Testis (tissue), 3 donors: ENCODE measurements around the gene SRSF11. TPM values are rescaled to one million over a fixed set of nuclear protein-coding genes. Genes with fewer than 3 reads are reported as not detected.
A peak's percentile ranks its signal among the peaks of the same experiment; 100 is the strongest.

ENCODE experiments used
- DNase-seq: peaks from one replicate; pipeline ENCODE4 v3.0.0-alpha.2; 2019
- H3K27ac ChIP-seq, 2 donors: fragments of 200-600 bp; sonication (generic); one replicate each; pipeline ENCODE4 v1.5.1; 2019
- H3K27me3 ChIP-seq: fragments of 200-600 bp; sonication (generic); one replicate; pipeline ENCODE4 v1.5.1; 2019
- H3K36me3 ChIP-seq: fragments of 200-600 bp; sonication (generic); one replicate; pipeline ENCODE4 v1.5.1; 2017; ENCODE audit warnings: low read depth; ENCODE audit errors: missing control alignments
- H3K4me1 ChIP-seq: fragments of 200-600 bp; sonication (generic); one replicate; pipeline ENCODE4 v1.5.1; 2019
- H3K4me3 ChIP-seq, 2 donors: fragments of 200-600 bp; sonication (generic); one replicate each; pipeline ENCODE4 v1.5.1; 2017 to 2019
- H3K9me3 ChIP-seq: fragments of 200-600 bp; sonication (generic); one replicate; pipeline ENCODE4 v1.5.1; 2017
- POLR2A ChIP-seq: fragments of 450-650 bp; IDR thresholded peaks from one replicate; pipeline ENCODE4 v1.6.1; 2017; ENCODE audit warnings: antibody characterized with exemption, mild to moderate bottlenecking, moderate library complexity
- WGBS, 2 donors: methylation state at CpG; one replicate each; pipeline ENCODE4 v1.1.5; 2018; 5-methylcytosine and 5-hydroxymethylcytosine counted together
- intact Hi-C: fragments of 100-400 bp; cut with DNase I; formaldehyde crosslinking; loops from one replicate; pipeline ENCODE4 v1.15.1; 2023; ENCODE audit warnings: low total_unique reads
- polyA plus RNA-seq: library from polyadenylated mRNA; stranded (reverse); fragments of 350-450 nt; fragmentation: Illumina TruSeq; extraction: RNeasy Lipid Tissue Mini Kit (QIAGEN cat#74804); gene quantifications from one replicate; pipeline ENCODE4 v1.2.3, GENCODE V29; 2014; ENCODE audit warnings: low read depth, low replicate concordance; ENCODE audit not compliant: insufficient read depth
- total RNA-seq, 2 donors: library from RNA; depleted of rRNA; stranded (reverse); fragments of >200 nt; gene quantifications; one replicate each; pipeline ENCODE4 v1.2.3, GENCODE V29; 2016
- TF ChIP-seq, protein P1 (sequence below), 3 experiments: fragments of 450-650 bp in 2 of 3; fragments of 200-600 bp in 1 of 3; sonication (generic) in 1 of 3; IDR thresholded peaks; one replicate each; pipeline ENCODE4 v1.5.1; 2016 to 2019; ENCODE audit warnings: antibody characterized with exemption in 3 of 3, mild to moderate bottlenecking in 2 of 3, moderate library complexity in 1 of 3

Gene SRSF11
- total and polyA plus RNA-seq, 3 donors from 2014 or later = 134 to 262 (median 223) TPM

DNA sequence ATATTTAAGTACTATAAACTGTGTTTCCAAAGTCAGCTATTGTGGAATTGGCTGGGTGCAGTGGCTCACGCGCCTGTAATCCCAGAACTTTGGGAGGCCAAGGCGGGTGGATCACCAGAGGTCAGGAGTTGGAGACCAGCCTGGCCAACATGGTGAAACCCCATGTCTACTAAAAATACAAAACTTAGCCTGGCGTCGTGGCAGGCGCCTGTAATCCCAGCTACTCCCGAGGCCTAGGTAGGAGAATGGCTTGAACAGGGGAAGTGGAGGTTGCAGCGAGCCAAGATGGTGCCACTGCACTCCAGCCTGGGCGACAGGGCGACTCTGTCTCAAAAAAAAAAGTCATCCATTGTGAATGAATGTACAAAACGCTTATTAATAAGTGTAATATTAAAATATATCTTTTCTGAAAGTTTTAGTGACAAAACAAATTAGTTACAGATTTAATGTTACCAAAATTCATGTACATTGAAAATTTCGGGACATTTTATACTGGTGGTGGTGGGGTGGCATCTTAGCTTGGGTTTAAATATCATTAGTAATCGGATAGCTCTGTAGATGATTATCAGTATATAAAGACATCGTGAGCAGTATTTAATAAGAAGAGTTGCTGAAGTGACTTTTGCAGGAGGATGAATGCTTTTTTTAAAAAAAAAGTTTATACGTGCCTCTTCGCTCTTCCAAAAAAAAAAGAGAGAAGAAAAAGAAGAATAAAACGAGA is 503 bp upstream of the SRSF11 start:
- TF ChIP-seq, protein P1, sequence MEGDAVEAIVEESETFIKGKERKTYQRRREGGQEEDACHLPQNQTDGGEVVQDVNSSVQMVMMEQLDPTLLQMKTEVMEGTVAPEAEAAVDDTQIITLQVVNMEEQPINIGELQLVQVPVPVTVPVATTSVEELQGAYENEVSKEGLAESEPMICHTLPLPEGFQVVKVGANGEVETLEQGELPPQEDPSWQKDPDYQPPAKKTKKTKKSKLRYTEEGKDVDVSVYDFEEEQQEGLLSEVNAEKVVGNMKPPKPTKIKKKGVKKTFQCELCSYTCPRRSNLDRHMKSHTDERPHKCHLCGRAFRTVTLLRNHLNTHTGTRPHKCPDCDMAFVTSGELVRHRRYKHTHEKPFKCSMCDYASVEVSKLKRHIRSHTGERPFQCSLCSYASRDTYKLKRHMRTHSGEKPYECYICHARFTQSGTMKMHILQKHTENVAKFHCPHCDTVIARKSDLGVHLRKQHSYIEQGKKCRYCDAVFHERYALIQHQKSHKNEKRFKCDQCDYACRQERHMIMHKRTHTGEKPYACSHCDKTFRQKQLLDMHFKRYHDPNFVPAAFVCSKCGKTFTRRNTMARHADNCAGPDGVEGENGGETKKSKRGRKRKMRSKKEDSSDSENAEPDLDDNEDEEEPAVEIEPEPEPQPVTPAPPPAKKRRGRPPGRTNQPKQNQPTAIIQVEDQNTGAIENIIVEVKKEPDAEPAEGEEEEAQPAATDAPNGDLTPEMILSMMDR (IDR thresholded peaks at IDR 0.05) = no peak
- no peak for TF ChIP-seq POLR2A
- intact Hi-C loops = no loop called here
- Histone ChIP-seq H3K36me3 (no peaks in the 10 kb centered on the region), H3K4me1 (peaks cover 28% of the 10 kb centered on the region), H3K27ac (peak overlapping the region; percentile 83 to 97), H3K4me3 (peak overlapping the region; percentile 70 to 83), H3K27me3 (no peaks in the 10 kb centered on the region), H3K9me3 (no peaks in the 10 kb centered on the region)
- no peak for DNase-seq
- whole genome bisulfite sequencing, 2 donors = 36 to 42% methylated on average over 17 of the region's 17 CpGs

DNA sequence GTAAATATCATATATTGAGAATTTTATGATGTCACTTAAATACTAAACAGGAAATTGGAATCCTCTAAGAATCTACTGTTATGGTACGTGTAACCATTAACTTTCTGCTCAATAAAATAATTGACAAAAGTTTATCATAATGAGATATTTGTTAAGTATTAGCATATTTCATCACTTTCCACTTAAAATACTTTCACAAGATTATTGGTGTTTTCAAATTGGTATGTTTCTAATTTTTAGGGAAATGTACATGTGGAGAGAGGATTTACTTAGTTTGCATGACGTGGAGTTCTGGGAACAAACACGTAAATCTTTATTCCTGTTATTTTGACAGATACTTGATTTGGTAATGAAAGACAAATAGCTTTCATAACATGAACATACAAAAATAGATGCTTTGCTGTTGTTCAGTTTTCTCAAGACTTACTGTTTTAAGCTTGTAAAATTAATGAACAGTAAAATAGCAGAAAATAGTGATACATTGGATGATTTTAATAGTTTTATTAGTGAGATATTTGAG is 1.6 kb downstream of the SRSF11 start:
- DNase-seq = no peak
- H3K36me3 ChIP-seq = no peaks in the 10 kb centered on the region
- intact Hi-C loops = no loop called here
- H3K27me3 ChIP-seq = no peaks in the 10 kb centered on the region
- no peak overlapping the region for H3K4me3 ChIP-seq
- TF ChIP-seq POLR2A = no peak
- TF ChIP-seq, protein P1 (IDR thresholded peaks at IDR 0.05) = no peak
- 28 to 40% methylated on average over 3 of the region's 3 CpGs for WGBS, 2 donors
- H3K4me1 ChIP-seq = peaks cover 28% of the 10 kb centered on the region
- H3K27ac ChIP-seq = peak overlapping the region in 1 of 2 donors; percentile 97
- H3K9me3 ChIP-seq = no peaks in the 10 kb centered on the region

DNA sequence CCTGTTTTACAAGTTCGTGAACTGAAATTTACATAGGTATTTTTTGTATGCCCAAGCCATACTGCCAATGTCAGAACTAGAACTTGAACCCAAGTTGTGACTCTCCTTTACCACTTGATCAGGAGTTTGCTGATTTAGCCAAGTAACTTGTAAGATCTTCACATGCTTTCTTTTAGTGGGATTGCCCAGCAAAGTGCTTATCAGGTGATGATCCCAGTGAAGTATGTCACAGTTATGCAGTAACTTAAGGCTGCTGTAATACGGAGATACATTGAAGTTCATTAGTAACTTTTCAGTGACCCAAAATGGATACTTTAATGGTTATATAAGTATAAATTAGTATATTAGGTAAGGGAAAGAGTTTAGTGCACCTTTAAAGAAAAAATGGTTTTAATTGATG is 3.8 kb downstream of the SRSF11 start:
- Histone ChIP-seq H3K4me3 (no peak overlapping the region), H3K9me3 (no peaks in the 10 kb centered on the region), H3K4me1 (peaks cover 28% of the 10 kb centered on the region), H3K27ac (no peak overlapping the region), H3K27me3 (no peaks in the 10 kb centered on the region), H3K36me3 (no peaks in the 10 kb centered on the region)
- no peak for TF ChIP-seq POLR2A
- intact Hi-C loops = no loop called here
- DNase-seq = no peak
- 76 to 91% methylated on average over 2 of the region's 2 CpGs for WGBS, 2 donors

DNA sequence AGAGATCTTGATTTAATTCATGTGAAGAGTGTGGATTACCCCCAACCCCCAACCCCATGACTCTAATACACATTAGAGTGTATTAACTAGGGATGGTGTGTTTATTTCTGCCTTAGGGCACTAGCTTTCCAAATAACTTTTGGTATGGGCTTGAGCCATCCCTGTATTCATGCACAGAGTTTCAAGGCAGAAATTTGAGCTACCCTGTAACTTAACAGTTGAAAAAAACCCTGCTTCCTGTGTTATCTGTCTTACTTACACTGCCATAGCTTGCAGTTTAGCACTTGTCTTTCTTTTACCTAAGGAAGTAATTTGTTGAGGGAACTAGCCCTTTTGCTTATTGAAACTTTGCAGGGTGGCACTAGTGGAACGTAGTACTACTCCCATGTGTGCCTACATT is 6.3 kb downstream of the SRSF11 start:
- Histone ChIP-seq H3K27ac (no peak overlapping the region), H3K27me3 (no peaks in the 10 kb centered on the region), H3K4me1 (peaks cover 17% of the 10 kb centered on the region), H3K9me3 (no peaks in the 10 kb centered on the region), H3K36me3 (no peaks in the 10 kb centered on the region), H3K4me3 (no peak overlapping the region)
- WGBS, 2 donors = 34 to 55% methylated on average over 1 of the region's 1 CpG
- TF ChIP-seq, protein P1 (IDR thresholded peaks at IDR 0.05) = no peak
- no peak for TF ChIP-seq POLR2A
- intact Hi-C loops = no loop called here
- no peak for DNase-seq

DNA sequence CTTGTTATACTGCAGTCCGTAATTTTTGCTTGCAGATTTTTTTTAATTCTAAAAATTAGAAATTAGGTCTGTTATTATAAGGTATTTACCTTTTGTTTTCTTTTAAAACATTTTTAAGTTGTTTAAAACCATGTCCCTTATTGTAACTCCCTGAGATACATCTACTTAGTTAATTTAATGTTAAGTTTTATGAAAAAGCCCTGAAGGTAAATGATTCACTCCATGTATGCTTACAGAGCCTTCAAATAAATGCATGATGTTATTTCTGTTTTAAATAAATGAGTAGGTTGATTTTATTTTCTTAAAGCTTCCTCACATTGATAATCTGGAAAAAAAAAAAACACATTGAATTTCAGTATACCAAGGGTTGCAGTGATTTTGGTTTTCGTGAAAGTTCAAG is 7.5 kb downstream of the SRSF11 start:
- Histone ChIP-seq H3K27me3 (no peaks in the 10 kb centered on the region), H3K4me3 (no peak overlapping the region), H3K4me1 (peaks cover 7% of the 10 kb centered on the region), H3K36me3 (no peaks in the 10 kb centered on the region), H3K27ac (no peak overlapping the region), H3K9me3 (no peaks in the 10 kb centered on the region)
- no peak for DNase-seq
- intact Hi-C loops = no loop called here
- 91% methylated on average over 2 of the region's 2 CpGs for WGBS, 2 donors
- no peak for TF ChIP-seq POLR2A
- TF ChIP-seq, protein P1 (IDR thresholded peaks at IDR 0.05) = no peak
